NCI-H1105 (cell line): ENCODE measurements around the gene NUDT3.
"Not testable (repeated sequence)": the region's sequence is repeated elsewhere in the genome, so short reads cannot be mapped to it uniquely, and the experiment has no call there.

Experiments
- DNase-seq: peaks from one replicate; lab custom pipeline; 2025; lab: John Stamatoyannopoulos, UW

Gene NUDT3

DNA sequence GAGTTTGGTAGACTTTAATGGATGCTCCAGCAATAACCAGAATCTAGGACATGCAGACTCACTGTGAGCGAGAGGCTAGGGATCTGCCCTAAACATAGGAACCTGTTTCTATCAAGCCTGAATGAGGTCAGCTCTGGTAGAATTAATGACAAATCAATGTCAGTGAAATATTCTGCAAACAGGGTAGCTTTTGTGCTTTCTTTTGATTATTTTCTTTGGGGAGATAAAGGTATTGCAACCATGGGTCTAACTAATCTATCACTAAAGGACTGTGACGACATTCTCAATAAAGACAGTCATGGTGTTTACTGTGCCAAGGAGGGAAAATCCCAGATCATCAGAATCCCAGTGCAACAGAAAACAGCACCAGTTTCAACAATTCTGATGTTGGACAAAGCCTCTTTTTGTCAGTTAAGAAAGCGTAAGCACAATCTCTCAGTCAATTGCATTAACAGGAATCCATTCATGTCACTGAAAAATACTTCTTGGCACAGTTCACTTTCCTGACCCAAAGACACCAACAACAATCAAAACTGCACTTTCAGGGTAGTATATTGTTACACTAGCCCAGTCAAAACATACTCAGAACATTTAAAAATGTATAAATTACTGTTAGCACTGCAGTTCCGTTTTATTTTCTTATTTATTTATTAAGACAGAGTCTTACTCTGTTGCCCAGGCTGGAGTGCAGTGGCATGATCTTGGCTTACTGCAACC lies 106.9 kb downstream of the NUDT3 start:
- no peak for DNase-seq

DNA sequence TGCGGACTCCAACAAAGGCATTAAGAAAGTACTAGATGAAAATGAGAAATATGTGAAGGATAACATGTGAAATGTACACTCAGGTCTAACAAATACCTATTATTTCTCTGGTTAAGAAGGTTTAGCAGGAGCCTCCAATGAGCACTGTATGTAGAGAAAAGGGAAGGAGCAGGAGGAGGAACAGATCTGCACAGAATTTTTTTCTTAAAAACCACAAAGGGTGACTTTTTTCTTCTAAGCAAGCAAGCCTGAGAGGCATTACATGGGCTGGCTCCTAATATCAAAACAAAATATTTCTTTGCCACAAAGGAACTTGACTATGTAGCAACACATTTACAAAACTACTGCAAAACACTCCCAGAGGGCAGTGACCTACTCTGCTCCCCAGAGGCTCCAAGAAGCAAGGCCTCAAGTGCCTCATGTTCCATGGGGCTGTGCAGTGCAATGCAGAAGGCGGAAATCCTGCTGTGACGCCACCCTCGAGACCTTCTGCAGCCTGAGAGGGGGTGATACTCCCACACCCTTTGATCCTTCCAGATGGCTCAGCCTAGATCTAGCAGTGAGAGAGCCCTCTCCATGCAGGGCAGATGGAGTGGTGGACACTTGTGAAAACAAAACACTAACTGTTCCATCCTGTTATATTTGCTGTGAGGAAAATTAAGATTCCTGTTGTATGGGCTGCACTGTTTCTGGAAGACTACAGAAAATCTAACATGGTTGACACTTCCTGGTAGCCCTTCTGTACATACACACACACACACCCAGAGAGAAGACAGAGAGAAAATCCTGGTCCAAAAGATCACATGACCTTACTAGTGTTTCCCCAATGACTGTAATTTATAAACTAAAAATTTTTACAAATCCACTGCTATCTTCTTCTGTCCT lies 107.7 kb downstream of the NUDT3 start:
- DNase-seq: no peak

- DNase-seq: no peak
These were observed 110.7 kb downstream of the NUDT3 start for GRCh38 chr6:34281702-34282334.

- no peak for DNase-seq
These were observed 112.3 kb downstream of the NUDT3 start for GRCh38 chr6:34280216-34280615.

- no peak for DNase-seq
These were observed 113.6 kb downstream of the NUDT3 start for GRCh38 chr6:34278833-34279232.

GRCh38 chr6:34277763-34278112 lies 114.7 kb downstream of the NUDT3 start:
- DNase-seq: no peak

DNA sequence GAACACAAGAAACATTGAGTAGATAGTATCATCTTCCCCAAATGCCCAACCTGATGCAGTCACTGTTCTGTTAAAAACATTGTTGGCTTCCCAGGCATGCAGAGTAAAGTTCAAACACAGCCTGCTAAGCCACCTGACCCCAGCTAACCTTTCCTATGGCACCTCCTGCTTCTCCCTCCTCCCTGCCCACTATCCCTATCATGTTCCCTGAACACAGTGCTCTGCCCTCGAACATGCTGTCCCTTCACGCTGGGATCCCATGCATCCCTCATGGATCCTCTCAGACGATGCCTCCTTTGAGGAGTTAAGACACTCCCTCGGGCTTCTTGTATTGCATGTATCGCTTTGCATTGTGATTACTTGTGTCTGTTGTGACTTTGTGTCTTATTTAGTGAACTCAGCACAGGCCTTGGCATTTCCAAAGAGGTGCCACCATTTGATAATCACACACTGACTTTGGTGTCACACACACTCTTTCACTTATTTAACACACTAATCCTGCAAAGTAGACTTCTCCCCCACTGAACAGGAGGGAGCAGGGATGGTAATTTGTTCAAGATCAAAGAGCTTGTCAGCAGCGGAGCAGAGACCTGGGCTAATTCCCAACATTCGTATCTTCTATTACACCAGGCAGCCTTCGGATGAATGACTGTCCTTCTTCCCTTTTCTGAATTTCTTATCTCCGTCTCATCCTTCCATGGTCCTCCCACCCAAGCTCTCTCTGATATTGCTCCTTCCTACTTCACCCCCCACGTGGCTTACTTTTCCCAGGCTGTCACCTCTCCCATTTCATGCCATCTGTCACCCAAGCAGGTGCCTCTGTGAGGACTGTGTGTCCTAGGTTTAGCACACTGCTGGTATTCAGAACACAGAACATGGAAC lies 115.3 kb downstream of the NUDT3 start:
- DNase-seq: no peak

DNA sequence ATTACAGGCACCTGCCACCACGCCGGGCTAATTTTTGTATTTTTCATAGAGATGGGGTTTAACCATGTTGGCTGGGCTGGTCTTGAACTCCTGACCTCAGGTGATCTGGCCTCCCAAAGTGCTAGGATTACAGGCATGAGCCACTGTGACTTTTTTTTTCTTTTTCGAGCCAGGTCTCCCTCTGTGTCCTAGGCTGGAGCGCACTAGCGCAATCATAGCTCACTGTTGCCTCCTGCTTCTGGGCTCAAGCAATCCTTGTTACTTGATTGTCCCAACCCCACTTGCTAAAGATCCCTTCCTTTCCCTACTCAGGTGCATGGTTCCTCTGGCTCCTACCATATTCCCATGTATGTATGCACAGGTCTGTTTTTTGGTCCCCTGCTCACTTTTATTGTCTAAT lies 116.3 kb downstream of the NUDT3 start:
- DNase-seq: no peak

GRCh38 chr6:34275128-34275804 lies 117.2 kb downstream of the NUDT3 start:
- no peak for DNase-seq

DNA sequence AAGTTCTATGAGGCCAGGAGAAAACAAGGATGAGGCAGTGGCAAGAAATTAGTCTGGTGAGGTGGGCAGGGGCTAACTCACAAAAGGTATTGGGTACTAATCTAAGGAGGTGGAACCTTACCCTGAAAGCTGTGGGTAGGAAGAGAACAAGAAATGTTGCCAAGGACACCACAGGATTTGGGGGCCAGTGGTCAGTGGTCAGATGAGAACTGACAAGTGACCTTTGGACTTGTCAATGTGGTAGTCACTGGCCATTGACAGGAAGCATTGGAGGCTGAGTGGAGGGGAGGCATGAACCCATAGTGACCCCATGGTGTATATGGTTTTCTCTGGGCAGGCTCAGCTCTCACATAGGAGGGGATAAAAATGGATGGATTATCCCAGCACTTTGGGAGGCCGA lies 118.3 kb downstream of the NUDT3 start:
- no peak for DNase-seq

DNA sequence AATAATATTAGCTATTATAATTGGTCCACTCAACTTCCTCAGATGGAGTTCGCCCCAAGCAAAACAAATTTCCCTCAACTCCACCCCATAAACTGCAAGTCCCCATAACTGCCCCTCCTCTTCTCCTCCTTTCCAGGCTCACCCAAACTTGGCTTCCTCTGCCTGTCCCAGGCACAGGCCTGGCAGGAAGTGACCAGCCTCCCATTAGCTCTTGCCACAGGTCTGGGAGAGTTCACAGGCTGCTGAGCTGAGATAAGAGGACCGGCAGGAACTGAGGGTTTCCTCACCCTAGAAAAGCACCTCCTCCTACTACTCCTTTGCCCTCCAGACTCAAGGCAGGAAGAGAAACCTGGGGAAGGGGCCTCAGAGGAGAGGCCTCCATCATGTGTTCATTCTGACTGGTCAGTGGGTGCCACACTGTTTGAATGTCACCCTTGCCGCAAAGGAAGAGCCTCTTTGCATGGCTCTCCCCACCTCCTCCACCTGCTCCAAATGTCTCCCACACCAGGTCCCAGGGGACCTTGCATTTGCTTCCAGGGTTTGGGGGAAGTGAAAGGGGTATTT lies 119.1 kb downstream of the NUDT3 start:
- DNase-seq: no peak

DNA sequence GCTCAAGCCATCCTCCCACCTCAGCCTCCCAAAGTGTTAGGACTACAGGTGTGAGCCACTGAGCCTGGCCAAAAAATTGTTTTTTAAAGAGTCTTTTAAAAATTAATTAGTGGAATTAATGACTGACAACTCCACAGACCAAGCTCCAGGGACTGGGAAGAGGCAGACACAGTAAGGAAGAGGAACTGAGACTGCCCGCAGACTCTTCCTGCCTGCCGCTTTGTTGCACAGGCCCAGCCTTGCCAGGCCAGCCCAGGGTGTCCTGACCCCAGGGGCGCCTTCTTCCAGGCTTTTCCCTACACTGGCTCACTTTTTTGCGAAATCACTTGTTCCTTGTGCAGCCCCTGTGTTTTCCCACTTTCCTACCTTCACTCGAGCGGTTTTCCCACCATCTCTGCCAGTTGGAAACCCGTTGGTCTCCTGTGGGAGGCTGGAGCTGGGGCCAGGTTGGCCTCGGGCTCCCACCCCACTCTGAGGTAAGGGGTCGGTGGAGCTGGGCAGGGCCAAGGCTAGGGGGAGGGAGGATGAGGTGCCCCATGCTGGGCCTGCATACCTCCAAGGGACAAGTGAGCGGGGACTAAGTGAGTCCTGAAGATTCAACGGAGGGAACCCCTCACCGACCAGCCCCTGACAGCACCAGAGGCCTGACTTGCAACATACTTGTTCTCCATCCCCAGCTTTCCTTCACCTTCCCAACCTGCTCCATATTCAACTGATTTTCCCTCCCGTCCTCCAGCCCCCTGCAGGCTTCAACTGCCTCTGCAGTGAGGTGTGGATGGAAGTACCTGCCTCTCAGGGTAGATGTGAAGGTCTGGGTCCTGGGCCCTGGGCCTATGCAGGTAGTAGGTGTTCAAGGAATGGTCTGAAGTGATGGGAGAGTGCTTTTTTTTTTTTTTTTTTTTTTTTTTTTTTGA lies 120.2 kb downstream of the NUDT3 start:
- no peak for DNase-seq

DNA sequence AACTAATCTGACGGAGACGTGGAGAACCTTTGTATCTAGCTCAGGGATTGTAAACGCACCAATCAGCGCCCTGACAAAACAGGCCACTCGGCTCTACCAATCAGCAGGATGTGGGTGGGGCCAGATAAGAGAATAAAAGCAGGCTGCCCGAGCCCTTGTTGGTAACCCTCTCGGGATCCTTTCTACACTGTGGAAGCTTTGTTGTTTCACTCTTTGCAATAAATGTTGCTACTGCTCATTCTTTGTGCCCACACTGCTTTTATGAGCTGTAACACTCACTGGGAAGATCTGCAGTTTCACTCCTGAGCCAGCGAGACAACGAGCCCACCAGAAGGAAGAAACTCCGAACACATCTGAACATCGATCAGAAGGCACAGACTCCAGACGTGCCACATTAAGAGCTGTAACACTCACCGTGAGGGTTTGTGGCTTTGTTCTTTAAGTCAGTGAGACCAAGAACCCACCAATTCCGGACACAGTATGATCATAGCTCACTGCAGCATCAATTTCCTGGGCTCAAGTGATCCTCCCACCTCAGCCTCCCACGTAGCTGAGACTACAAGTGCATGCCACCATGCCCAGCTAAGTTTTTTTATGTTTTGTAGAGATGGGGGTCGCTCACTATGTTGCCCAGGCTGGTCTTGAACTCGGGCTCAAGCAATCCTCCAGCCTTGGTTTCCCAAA lies 122.7 kb downstream of the NUDT3 start:
- DNase-seq: not testable (repeated sequence)

DNA sequence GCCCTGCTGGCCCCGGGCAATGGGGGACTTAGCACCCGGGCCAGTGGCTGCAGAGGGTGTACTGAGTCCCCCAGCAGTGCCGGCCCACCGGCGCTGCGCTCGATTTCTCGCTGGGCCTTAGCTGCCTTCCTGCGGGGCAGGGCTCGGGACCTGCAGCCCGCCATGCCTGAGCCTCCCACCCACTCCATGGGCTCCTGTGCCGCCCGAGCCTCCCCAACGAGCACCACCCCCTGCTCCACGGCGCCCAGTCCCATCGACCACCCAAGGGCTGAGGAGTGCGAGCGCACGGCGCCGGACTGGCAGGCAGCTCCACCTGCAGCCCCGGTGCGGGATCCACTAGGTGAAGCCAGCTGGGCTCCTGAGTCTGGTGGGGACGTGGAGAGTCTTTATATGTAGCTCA lies 123.3 kb downstream of the NUDT3 start:
- DNase-seq: not testable (repeated sequence)

GRCh38 chr6:34267746-34268145 lies 124.7 kb downstream of the NUDT3 start:
- DNase-seq: no peak

DNA sequence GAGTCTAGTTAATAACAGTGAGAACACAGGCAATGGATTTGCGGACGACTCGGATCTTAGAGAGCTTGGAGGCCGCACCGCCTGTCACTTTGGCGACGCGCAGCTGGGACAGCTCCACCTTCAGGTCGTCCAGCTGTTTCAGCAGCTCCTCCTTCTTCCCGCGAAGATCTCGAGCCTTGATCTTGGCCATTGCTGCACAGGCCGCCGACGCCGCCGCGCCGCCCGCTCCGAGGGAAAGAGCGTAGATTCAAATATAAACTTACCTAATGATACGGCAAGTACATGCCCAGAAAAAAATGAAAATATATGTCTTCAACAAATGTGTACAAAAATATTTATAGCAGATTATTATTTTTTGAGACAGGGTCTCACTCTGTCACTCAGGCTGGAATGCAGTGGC lies 129.0 kb downstream of the NUDT3 start:
- DNase-seq: not testable (repeated sequence)

- DNase-seq: no peak
These were observed 131.7 kb downstream of the NUDT3 start for GRCh38 chr6:34260576-34261267.

- DNase-seq: no peak
These were observed 132.9 kb downstream of the NUDT3 start for GRCh38 chr6:34259529-34260069.
